Muscle of arm (tissue), 12 donors: ENCODE results near the gene CDC42EP2. TPM values are rescaled to one million over a fixed set of nuclear protein-coding genes. Genes with fewer than 3 reads are reported as not detected.
"Not testable (repeated sequence)": the region's sequence is repeated elsewhere in the genome, so short reads cannot be mapped to it uniquely, and the experiment has no call there.

ENCODE experiments used
- DNase-seq: peaks from one replicate; pipeline ENCODE4 v3.0.0-alpha.2; 2013
- polyA plus RNA-seq, 12 donors: library from polyadenylated mRNA; unstranded; fragments of 120-200 nt; gene quantifications; one replicate each; pipeline ENCODE4 v1.2.1, GENCODE V29; 2013; ENCODE audit not compliant: insufficient read length in 12 of 12

Gene CDC42EP2
- polyA plus RNA-seq, 12 donors = 19.6 to 38.6 (median 27.5) TPM; not detected in 1

- DNase-seq = peak; percentile 90
Observed at GRCh38 chr11:65316227-65317024, 1.8 kb downstream of the CDC42EP2 start.

GRCh38 chr11:65317025-65317786 is 2.5 kb downstream of the CDC42EP2 start:
- DNase-seq = peak; percentile 85

- DNase-seq = no peak
Observed at GRCh38 chr11:65320386-65321075, 5.9 kb downstream of the CDC42EP2 start.

GRCh38 chr11:65321076-65321475 is 6.4 kb downstream of the CDC42EP2 start:
- DNase-seq = no peak

GRCh38 chr11:65321828-65322485 is 7.3 kb downstream of the CDC42EP2 start:
- no peak for DNase-seq

- no peak for DNase-seq
Observed at GRCh38 chr11:65323813-65324212, 9.1 kb downstream of the CDC42EP2 start.

- DNase-seq = no peak
Observed at GRCh38 chr11:65325435-65325834, 10.8 kb downstream of the CDC42EP2 start.

- DNase-seq = no peak
Observed at GRCh38 chr11:65327021-65327420, 12.4 kb downstream of the CDC42EP2 start.

GRCh38 chr11:65329478-65329877 is 14.8 kb downstream of the CDC42EP2 start:
- no peak for DNase-seq

- peak; percentile 93 for DNase-seq
Observed at GRCh38 chr11:65329944-65330403, 15.3 kb downstream of the CDC42EP2 start.

GRCh38 chr11:65330544-65330943 is 15.9 kb downstream of the CDC42EP2 start:
- DNase-seq = no peak

- not testable (repeated sequence) for DNase-seq
Observed at GRCh38 chr11:65332591-65332990, 17.9 kb downstream of the CDC42EP2 start.

GRCh38 chr11:65334696-65335295 is 20.1 kb downstream of the CDC42EP2 start:
- DNase-seq = no peak

GRCh38 chr11:65338676-65339075 is 24.0 kb downstream of the CDC42EP2 start:
- DNase-seq = no peak

GRCh38 chr11:65340226-65340625 is 25.6 kb downstream of the CDC42EP2 start:
- no peak for DNase-seq

- DNase-seq = no peak
Observed at GRCh38 chr11:65341856-65342255, 27.2 kb downstream of the CDC42EP2 start.

- DNase-seq = no peak
Observed at GRCh38 chr11:65351511-65351910, 36.8 kb downstream of the CDC42EP2 start.

- no peak for DNase-seq
Observed at GRCh38 chr11:65352783-65353182, 38.1 kb downstream of the CDC42EP2 start.

- DNase-seq = no peak
Observed at GRCh38 chr11:65353376-65353775, 38.7 kb downstream of the CDC42EP2 start.

- no peak for DNase-seq
Observed at GRCh38 chr11:65353900-65354264, 39.2 kb downstream of the CDC42EP2 start.

- peak; percentile 97 for DNase-seq
Observed at GRCh38 chr11:65354265-65355012, 39.8 kb downstream of the CDC42EP2 start, which contains the start of gene TIGD3. Gene TIGD3 (plus strand): TSS chr11:65354751. CDS start chr11:65355809, 1,058 bp downstream.
